Right atrium auricular region (tissue), 2 donors: ENCODE measurements around the gene KARS1. TPM values are rescaled to one million over a fixed set of nuclear protein-coding genes. Genes with fewer than 3 reads are reported as not detected.
"Not testable (repeated sequence)": the region's sequence is repeated elsewhere in the genome, so short reads cannot be mapped to it uniquely, and the experiment has no call there.

Experiments used
- DNase-seq: peaks from one replicate; pipeline ENCODE4 v3.0.0-alpha.2; 2019; ENCODE audit warnings: low spot score
- H3K27ac ChIP-seq, 2 donors: fragments of 200-600 bp; sonication (generic); 1 replicate in 1 of 2; 2 replicates in 1 of 2; pipeline ENCODE4 v1.5.1; 2016 to 2019
- H3K27me3 ChIP-seq, 2 donors: fragments of 200-600 bp; sonication (generic); one replicate each; pipeline versions ENCODE4 v1.5.1 to v1.6.0; 2017 to 2019
- H3K36me3 ChIP-seq: fragments of 200-600 bp; sonication (generic); one replicate; pipeline ENCODE4 v1.5.1; 2016
- H3K4me1 ChIP-seq, 2 donors: fragments of 200-600 bp; sonication (generic); one replicate each; pipeline versions ENCODE4 v1.5.1 to v1.6.0; 2017 to 2019
- H3K4me3 ChIP-seq, 2 donors: fragments of 200-600 bp; sonication (generic); 1 replicate in 1 of 2; 2 replicates in 1 of 2; pipeline ENCODE4 v1.5.1; 2017 to 2019; ENCODE audit warnings: mild to moderate bottlenecking in 1 of 2, moderate library complexity in 1 of 2
- H3K9me3 ChIP-seq, 2 donors: fragments of 200-600 bp; sonication (generic); one replicate each; pipeline ENCODE4 v1.5.1; 2019
- total RNA-seq, 2 donors: library from RNA; depleted of rRNA; stranded (reverse); fragments of >200 nt; gene quantifications; one replicate each; pipeline ENCODE4 v1.1.0, GENCODE V29; 2016
- TF ChIP-seq, protein P1 (sequence below), 2 donors: fragments of 200-600 bp; sonication (generic); IDR thresholded peaks; one replicate each; pipeline ENCODE4 v1.5.1; 2019; ENCODE audit warnings: antibody characterized with exemption in 2 of 2

KARS1 gene
- total RNA-seq, 2 donors from 2014 or later, result 88.9 to 100 TPM

DNA sequence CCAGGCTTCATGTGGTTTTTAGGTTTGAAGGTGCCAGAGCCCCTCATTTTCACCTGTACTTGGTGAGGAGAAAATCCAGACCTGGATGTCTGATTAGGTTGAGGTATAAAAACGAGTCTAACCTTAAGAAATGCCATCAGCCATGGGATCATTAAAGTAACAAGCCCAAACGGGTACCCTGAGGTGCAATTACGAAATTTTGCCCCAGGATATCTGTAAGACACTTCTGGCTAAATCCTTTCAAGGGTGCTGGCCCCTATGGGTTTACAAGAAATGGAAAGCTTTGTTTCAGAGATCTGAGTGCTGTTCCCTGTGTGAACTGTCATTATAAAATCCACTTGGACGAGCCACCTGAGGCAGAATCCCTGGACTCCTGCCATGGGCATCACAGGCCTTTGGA, 44.2 kb downstream of the KARS1 start:
- Histone ChIP-seq H3K27ac (no peak overlapping the region), H3K36me3 (peaks cover 75% of the 10 kb centered on the region), H3K9me3 (no peaks in the 10 kb centered on the region), H3K27me3 (no peaks in the 10 kb centered on the region), H3K4me3 (no peak overlapping the region), H3K4me1 (no peaks in the 10 kb centered on the region)
- DNase-seq, result no peak
- TF ChIP-seq, protein P1, sequence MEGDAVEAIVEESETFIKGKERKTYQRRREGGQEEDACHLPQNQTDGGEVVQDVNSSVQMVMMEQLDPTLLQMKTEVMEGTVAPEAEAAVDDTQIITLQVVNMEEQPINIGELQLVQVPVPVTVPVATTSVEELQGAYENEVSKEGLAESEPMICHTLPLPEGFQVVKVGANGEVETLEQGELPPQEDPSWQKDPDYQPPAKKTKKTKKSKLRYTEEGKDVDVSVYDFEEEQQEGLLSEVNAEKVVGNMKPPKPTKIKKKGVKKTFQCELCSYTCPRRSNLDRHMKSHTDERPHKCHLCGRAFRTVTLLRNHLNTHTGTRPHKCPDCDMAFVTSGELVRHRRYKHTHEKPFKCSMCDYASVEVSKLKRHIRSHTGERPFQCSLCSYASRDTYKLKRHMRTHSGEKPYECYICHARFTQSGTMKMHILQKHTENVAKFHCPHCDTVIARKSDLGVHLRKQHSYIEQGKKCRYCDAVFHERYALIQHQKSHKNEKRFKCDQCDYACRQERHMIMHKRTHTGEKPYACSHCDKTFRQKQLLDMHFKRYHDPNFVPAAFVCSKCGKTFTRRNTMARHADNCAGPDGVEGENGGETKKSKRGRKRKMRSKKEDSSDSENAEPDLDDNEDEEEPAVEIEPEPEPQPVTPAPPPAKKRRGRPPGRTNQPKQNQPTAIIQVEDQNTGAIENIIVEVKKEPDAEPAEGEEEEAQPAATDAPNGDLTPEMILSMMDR (IDR thresholded peaks at IDR 0.05), result no peak

GRCh38 chr16:75599452-75600277, 47.8 kb downstream of the KARS1 start:
- no peak overlapping the region for H3K27ac ChIP-seq

DNA sequence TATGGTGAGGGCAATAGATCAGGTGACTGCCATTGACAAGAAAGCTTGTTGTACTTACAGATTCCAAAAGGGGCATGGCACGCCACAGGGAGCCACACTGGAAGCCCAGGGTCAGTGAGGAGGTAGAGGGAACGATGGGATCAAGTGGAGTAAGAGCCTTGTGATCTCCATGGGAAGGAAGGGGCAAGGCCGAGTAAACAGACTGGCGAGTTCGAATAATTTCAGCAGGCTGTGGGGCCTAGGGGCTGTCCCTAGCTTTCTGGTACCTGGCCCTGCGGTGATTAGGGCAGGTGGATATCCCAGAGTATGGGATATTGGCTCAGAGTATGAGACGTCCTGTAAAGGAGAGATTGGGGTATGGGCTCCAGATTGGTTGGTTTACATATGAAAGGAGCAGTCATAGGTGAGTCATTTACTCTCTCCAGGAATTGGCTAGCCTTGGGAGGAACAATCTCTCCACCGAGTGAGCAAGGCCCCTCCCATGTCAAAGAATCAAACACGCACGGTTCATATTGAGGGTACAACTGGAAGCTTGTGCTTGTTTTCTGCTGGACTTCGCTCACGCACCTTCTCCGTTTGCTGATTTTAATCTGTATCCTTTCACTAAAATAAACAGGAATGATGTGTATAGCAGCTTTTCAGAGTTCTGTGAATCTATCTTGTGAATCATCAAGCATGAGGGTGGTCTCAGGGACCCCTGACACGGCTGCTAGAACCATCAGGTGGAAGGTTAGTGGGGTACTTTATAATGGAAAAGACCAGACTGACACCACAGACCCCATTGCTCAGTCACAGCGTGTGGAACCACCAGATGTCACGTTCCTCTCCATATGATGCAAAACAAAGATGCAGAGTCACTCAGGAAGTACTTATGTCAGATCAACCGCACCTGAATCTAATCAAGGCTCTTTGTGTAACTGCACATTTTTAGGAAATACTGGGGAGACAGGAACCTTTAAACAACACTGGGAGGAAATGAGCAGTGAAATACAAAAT, 53.3 kb downstream of the KARS1 start:
- H3K36me3 ChIP-seq, result peaks cover under 1% of the 10 kb centered on the region
- H3K27me3 ChIP-seq, result no peaks in the 10 kb centered on the region
- TF ChIP-seq, protein P1 (IDR thresholded peaks at IDR 0.05), result no peak
- no peak overlapping the region for H3K4me3 ChIP-seq
- peak overlapping the region; percentile 34 to 56 for H3K27ac ChIP-seq
- no peaks in the 10 kb centered on the region for H3K9me3 ChIP-seq
- H3K4me1 ChIP-seq, result peaks cover 3 to 34% of the 10 kb centered on the region in 2 donors
- no peak for DNase-seq

More at GRCh38 chr16:75599452-75600277, 47.8 kb downstream of the KARS1 start:
- TF ChIP-seq, protein P1 (IDR thresholded peaks at IDR 0.05), result no peak
- H3K9me3 ChIP-seq, result no peaks in the 10 kb centered on the region
- no peak overlapping the region for H3K4me3 ChIP-seq
- H3K27me3 ChIP-seq, result no peaks in the 10 kb centered on the region
- peaks cover 46% of the 10 kb centered on the region for H3K36me3 ChIP-seq
- no peak for DNase-seq
- H3K4me1 ChIP-seq, result no peaks in the 10 kb centered on the region

DNA sequence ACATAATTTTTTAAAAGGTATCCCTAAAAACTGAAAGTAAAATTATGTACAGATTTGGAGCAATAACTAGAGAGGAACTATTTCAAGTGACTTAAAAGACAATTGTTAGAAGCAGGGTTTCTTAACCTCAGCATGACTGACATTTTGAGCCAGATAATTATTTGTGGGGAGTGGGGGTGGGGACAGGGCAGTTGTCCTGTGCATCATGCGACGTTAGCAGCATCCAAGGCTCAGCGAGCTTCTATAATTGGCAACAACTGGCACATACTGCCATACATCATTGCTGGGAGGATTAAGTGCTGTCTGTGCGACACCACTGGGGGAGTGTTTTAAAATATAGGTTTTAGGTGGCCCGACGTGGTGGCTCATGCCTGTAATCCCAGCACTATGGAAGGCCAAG, 54.2 kb downstream of the KARS1 start:
- Histone ChIP-seq H3K27ac (peak overlapping the region in 1 of 2 donors; percentile 56), H3K36me3 (no peaks in the 10 kb centered on the region), H3K9me3 (no peaks in the 10 kb centered on the region), H3K4me1 (peaks cover 3 to 41% of the 10 kb centered on the region in 2 donors), H3K27me3 (no peaks in the 10 kb centered on the region), H3K4me3 (no peak overlapping the region)
- no peak for DNase-seq
- TF ChIP-seq, protein P1 (IDR thresholded peaks at IDR 0.05), result no peak

- not testable (repeated sequence) for H3K9me3 ChIP-seq, H3K4me3 ChIP-seq, H3K36me3 ChIP-seq, H3K27me3 ChIP-seq, DNase-seq
- H3K27ac ChIP-seq, result peak overlapping the region; percentile 81 to 83
- peaks cover 3 to 41% of the 10 kb centered on the region in 2 donors for H3K4me1 ChIP-seq
These were observed 55.5 kb downstream of the KARS1 start for GRCh38 chr16:75591927-75592326.
